Measurements from ENCODE around the gene FHIT.

FHIT gene

GRCh38 chr3:60177726-60178125 lies 1073.5 kb downstream of the FHIT start:
- TF ChIP-seq SUZ12 (IDR thresholded peaks at IDR 0.05; ENCODE audit: extremely low read depth, insufficient read depth, insufficient read length) (no peak), YY1 (IDR thresholded peaks at IDR 0.05; ENCODE audit: insufficient read depth, insufficient read length) (no peak), ZNF274 (IDR thresholded peaks at IDR 0.05; ENCODE audit: low read depth, low read length) (no peak)
- H3K27me3 ChIP-seq (ENCODE audit: insufficient read depth, insufficient read length): no peaks in the 10 kb centered on the region

GRCh38 chr3:60176614-60177013 lies 1074.6 kb downstream of the FHIT start:
- DNase-seq (ENCODE audit: low read depth, low spot score): no peak
- no peaks in the 10 kb centered on the region for H3K9me3 ChIP-seq (ENCODE audit: insufficient read depth, low read length)
- no peak overlapping the region for H3K4me3 ChIP-seq (ENCODE audit: insufficient read length, low read depth)
- no peak overlapping the region for H3K9ac ChIP-seq (ENCODE audit: insufficient read length, low read depth)
- no peaks in the 10 kb centered on the region for H3K36me3 ChIP-seq (ENCODE audit: insufficient read depth, insufficient read length, low read length)
- TF ChIP-seq SUZ12 (IDR thresholded peaks at IDR 0.05; ENCODE audit: extremely low read depth, insufficient read depth, insufficient read length) (no peak), YY1 (IDR thresholded peaks at IDR 0.05; ENCODE audit: insufficient read depth, insufficient read length) (no peak), ZNF274 (IDR thresholded peaks at IDR 0.05; ENCODE audit: low read depth, low read length) (no peak)
- no peaks in the 10 kb centered on the region for H3K4me1 ChIP-seq (ENCODE audit: insufficient read depth, insufficient read length)
- H3K27me3 ChIP-seq (ENCODE audit: insufficient read depth, insufficient read length): no peaks in the 10 kb centered on the region

More at GRCh38 chr3:60177726-60178125, 1073.5 kb downstream of the FHIT start:
- DNase-seq (ENCODE audit: low read depth, low spot score): no peak
- no peak overlapping the region for H3K4me3 ChIP-seq (ENCODE audit: insufficient read length, low read depth)
- no peak overlapping the region for H3K9ac ChIP-seq (ENCODE audit: insufficient read length, low read depth)
- no peaks in the 10 kb centered on the region for H3K36me3 ChIP-seq (ENCODE audit: insufficient read depth, insufficient read length, low read length)
- H3K4me1 ChIP-seq (ENCODE audit: insufficient read depth, insufficient read length): no peaks in the 10 kb centered on the region
- H3K9me3 ChIP-seq (ENCODE audit: insufficient read depth, low read length): no peaks in the 10 kb centered on the region

GRCh38 chr3:60175680-60176079 lies 1075.6 kb downstream of the FHIT start:
- no peak for DNase-seq (ENCODE audit: low read depth, low spot score)
- Histone ChIP-seq H3K9me3 (ENCODE audit: insufficient read depth, low read length) (no peaks in the 10 kb centered on the region), H3K4me1 (ENCODE audit: insufficient read depth, insufficient read length) (no peaks in the 10 kb centered on the region), H3K4me3 (ENCODE audit: insufficient read length, low read depth) (no peak overlapping the region), H3K27me3 (ENCODE audit: insufficient read depth, insufficient read length) (no peaks in the 10 kb centered on the region), H3K36me3 (ENCODE audit: insufficient read depth, insufficient read length, low read length) (no peaks in the 10 kb centered on the region), H3K9ac (ENCODE audit: insufficient read length, low read depth) (no peak overlapping the region)
- TF ChIP-seq SUZ12 (IDR thresholded peaks at IDR 0.05; ENCODE audit: extremely low read depth, insufficient read depth, insufficient read length): no peak
- TF ChIP-seq ZNF274 (IDR thresholded peaks at IDR 0.05; ENCODE audit: low read depth, low read length): no peak
- no peak for TF ChIP-seq YY1 (IDR thresholded peaks at IDR 0.05; ENCODE audit: insufficient read depth, insufficient read length)

- Histone ChIP-seq H3K4me3 (ENCODE audit: insufficient read length, low read depth) (no peak overlapping the region), H3K27me3 (ENCODE audit: insufficient read depth, insufficient read length) (no peaks in the 10 kb centered on the region), H3K9me3 (ENCODE audit: insufficient read depth, low read length) (no peaks in the 10 kb centered on the region), H3K36me3 (ENCODE audit: insufficient read depth, insufficient read length, low read length) (no peaks in the 10 kb centered on the region), H3K9ac (ENCODE audit: insufficient read length, low read depth) (no peak overlapping the region), H3K4me1 (ENCODE audit: insufficient read depth, insufficient read length) (no peaks in the 10 kb centered on the region)
- no peak for DNase-seq (ENCODE audit: low read depth, low spot score)
- TF ChIP-seq SUZ12 (IDR thresholded peaks at IDR 0.05; ENCODE audit: extremely low read depth, insufficient read depth, insufficient read length) (no peak), YY1 (IDR thresholded peaks at IDR 0.05; ENCODE audit: insufficient read depth, insufficient read length) (no peak)
Measured at GRCh38 chr3:60169755-60170154, 1081.5 kb downstream of the FHIT start.

- no peak for DNase-seq (ENCODE audit: low read depth, low spot score)
- H3K4me3 ChIP-seq (ENCODE audit: insufficient read length, low read depth): no peak overlapping the region
- no peaks in the 10 kb centered on the region for H3K4me1 ChIP-seq (ENCODE audit: insufficient read depth, insufficient read length)
- TF ChIP-seq ZNF274 (IDR thresholded peaks at IDR 0.05; ENCODE audit: low read depth, low read length) (no peak), YY1 (IDR thresholded peaks at IDR 0.05; ENCODE audit: insufficient read depth, insufficient read length) (no peak), SUZ12 (IDR thresholded peaks at IDR 0.05; ENCODE audit: extremely low read depth, insufficient read depth, insufficient read length) (no peak)
- no peaks in the 10 kb centered on the region for H3K9me3 ChIP-seq (ENCODE audit: insufficient read depth, low read length)
- no peak overlapping the region for H3K9ac ChIP-seq (ENCODE audit: insufficient read length, low read depth)
- no peaks in the 10 kb centered on the region for H3K27me3 ChIP-seq (ENCODE audit: insufficient read depth, insufficient read length)
- H3K36me3 ChIP-seq (ENCODE audit: insufficient read depth, insufficient read length, low read length): no peaks in the 10 kb centered on the region
Measured at GRCh38 chr3:60167186-60167585, 1084.1 kb downstream of the FHIT start.

- Histone ChIP-seq H3K9ac (ENCODE audit: insufficient read length, low read depth) (no peak overlapping the region), H3K36me3 (ENCODE audit: insufficient read depth, insufficient read length, low read length) (no peaks in the 10 kb centered on the region), H3K4me1 (ENCODE audit: insufficient read depth, insufficient read length) (no peaks in the 10 kb centered on the region), H3K4me3 (ENCODE audit: insufficient read length, low read depth) (no peak overlapping the region), H3K9me3 (ENCODE audit: insufficient read depth, low read length) (no peaks in the 10 kb centered on the region), H3K27me3 (ENCODE audit: insufficient read depth, insufficient read length) (no peaks in the 10 kb centered on the region)
- no peak for DNase-seq (ENCODE audit: low read depth, low spot score)
- TF ChIP-seq SUZ12 (IDR thresholded peaks at IDR 0.05; ENCODE audit: extremely low read depth, insufficient read depth, insufficient read length) (no peak), YY1 (IDR thresholded peaks at IDR 0.05; ENCODE audit: insufficient read depth, insufficient read length) (no peak), ZNF274 (IDR thresholded peaks at IDR 0.05; ENCODE audit: low read depth, low read length) (no peak)
Measured at GRCh38 chr3:60160822-60161748, 1090.2 kb downstream of the FHIT start.

- H3K36me3 ChIP-seq (ENCODE audit: insufficient read depth, insufficient read length, low read length): no peaks in the 10 kb centered on the region
- no peaks in the 10 kb centered on the region for H3K4me1 ChIP-seq (ENCODE audit: insufficient read depth, insufficient read length)
- H3K27me3 ChIP-seq (ENCODE audit: insufficient read depth, insufficient read length): no peaks in the 10 kb centered on the region
- H3K9me3 ChIP-seq (ENCODE audit: insufficient read depth, low read length): no peaks in the 10 kb centered on the region
- no peak overlapping the region for H3K9ac ChIP-seq (ENCODE audit: insufficient read length, low read depth)
- DNase-seq (ENCODE audit: low read depth, low spot score): no peak
- no peak overlapping the region for H3K4me3 ChIP-seq (ENCODE audit: insufficient read length, low read depth)
- no peak for TF ChIP-seq YY1 (IDR thresholded peaks at IDR 0.05; ENCODE audit: insufficient read depth, insufficient read length)
- TF ChIP-seq SUZ12 (IDR thresholded peaks at IDR 0.05; ENCODE audit: extremely low read depth, insufficient read depth, insufficient read length): no peak
- no peak for TF ChIP-seq ZNF274 (IDR thresholded peaks at IDR 0.05; ENCODE audit: low read depth, low read length)
Measured at GRCh38 chr3:60160111-60160821, 1091.0 kb downstream of the FHIT start.
